GOT3 (cell line): ENCODE results near the gene ACSF2.

ENCODE experiments used
- DNase-seq: peaks from one replicate; lab custom pipeline; 2025; ENCODE audit warnings: mixed read lengths; lab: John Stamatoyannopoulos, UW

The ACSF2 gene

DNA sequence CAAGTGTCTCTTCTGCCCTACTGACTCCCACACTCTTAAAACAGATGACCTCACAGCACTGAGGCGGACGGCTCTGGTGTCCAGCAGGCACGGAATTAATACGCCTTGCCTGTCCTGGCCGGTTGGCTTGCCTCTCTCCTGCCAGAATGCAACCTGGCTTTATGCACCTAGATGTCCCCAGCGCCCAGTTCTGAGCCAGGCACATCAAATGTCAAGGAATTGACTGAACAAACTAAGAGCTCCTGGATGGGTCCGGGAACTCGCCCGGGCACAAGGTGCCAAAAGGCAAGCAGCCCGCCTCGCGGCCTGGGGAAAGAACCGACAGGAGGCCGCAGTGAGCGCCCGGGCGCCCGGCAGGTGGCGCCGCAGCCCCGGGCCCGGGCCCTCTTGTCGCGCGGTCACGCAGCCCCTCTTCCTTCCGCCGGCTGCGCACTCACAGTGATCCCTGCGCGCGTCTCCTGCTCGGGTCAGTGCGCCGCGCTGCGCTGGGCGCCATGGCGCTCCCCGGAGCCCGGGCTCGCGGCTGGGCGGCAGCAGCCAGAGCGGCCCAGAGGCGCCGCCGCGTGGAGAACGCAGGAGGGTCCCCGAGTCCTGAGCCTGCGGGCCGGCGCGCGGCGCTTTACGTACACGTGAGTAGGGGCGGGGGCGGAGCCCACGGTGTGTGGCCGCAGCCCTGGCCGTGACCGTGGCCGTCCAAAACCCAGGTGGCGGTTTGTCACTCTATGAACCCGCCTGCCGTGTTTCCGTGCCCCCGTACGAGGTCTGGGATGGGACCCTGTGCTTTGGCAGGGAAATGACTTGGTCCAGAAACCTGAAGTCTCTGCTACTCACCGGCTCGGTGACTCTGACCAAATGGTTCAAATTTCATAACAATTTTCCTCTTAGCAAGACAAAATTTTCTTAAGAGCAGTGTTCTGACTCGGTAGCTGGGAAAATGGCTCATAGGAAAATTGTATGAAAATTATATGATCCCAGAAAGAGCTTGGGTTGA, 52.7 kb downstream of the ACSF2 start, which contains the start of gene RSAD1:
Gene RSAD1, plus strand, starts transcription at position 470 of the 991 bp plus-strand sequence. Its CDS starts 25 bp downstream, at position 495.
- DNase-seq: peak; percentile 70

DNA sequence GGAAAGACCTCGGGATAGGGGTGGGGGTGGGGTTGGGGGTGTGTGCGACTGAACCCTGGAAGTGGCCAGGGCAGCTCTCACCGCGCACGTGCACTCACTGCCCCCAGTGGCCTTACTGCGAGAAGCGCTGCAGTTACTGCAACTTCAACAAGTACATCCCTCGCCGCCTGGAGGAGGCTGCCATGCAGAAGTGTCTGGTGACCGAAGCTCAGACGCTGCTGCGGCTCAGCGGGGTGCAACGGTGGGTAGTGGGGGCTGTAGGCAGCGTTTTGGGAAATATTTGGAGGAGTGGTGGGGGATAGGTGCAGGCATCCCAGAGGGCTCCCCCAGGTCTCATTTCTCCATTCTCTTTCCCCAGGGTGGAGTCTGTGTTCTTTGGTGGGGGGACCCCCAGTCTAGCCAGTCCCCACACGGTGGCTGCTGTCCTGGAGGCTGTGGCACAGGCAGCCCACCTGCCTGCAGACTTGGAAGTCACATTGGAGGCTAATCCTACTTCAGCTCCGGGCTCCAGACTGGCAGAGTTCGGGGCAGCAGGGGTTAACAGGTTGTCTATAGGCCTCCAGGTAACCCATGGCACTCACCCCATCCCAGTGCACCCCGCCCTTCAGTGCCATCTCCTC, 53.6 kb downstream of the ACSF2 start:
- DNase-seq: peak; percentile 30

DNA sequence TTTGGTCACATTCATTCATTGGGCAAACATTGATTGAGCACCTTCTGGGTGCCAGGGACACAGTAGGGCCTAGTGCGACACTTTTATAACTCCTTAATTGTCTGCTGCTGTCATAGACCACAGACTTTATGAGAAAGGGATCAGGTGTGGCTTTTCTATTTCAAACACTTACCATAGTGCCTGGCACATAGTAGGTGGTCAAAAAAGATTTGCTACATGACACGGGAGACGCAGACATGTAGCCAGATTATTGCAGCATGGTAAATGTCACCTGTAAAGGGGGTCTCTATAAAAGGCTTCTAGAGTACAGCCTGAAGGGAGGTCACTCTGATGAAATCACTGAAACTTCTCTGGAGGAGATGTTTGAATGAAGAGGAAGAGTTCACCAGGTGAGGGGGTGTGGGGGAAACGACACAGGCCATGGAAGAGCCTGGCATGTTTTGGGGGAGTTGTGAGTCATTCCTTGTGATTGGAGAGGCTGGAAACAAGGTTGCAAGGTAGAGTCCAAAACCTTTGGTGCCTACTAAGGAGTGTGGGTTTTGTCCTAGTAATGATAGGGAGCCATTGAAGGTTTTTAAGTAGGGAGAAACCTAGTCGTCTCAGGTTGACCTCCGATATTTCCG, 54.2 kb downstream of the ACSF2 start:
- DNase-seq: no peak

DNA sequence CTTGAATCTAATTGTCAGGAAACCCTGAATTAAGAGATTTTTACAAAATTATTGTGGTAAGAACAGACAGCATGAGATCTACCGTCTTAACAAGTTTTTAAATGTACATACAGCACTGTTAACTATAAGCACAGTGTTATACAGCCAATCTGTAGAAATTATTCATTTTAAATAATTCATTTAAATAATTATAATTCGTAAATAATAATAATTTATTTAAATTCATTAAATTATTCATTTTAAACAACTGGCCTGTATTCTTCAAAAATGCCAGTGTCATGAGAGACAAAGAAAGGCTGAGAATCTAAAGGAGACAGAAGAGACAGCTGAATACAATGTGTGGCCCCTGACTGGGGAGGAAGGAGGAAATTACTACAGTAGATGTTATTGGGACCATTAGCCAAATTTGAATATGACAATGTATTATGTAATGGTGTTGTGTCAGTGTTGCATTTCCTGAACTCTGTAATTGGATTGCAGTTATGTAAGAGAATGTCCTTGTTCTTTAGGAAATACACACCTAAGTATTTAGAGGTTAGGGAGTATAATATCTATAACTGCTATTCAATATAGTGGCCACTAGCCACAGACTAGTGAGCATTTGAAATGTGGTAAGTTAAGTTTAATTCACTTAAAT, 55.0 kb downstream of the ACSF2 start:
- DNase-seq: no peak

DNA sequence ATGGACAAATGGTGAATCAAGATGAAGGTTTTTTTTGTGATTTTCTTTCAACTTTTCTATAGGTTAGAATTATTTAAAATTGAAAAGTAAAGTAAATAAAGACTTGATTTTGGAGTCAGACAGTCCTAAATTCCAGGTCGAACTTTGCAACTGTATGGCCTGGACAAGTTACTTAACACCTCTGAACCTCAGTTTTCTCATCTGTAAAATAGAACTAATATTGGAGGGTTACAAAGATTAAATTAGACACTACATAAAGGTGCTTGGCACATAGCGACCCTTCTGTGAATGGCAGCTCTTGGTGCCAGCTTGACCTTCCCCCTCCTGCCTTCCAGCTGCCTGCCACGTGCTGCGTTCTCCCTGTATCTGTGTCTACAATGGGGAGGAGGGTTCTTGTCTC, 55.6 kb downstream of the ACSF2 start:
- no peak for DNase-seq

DNA sequence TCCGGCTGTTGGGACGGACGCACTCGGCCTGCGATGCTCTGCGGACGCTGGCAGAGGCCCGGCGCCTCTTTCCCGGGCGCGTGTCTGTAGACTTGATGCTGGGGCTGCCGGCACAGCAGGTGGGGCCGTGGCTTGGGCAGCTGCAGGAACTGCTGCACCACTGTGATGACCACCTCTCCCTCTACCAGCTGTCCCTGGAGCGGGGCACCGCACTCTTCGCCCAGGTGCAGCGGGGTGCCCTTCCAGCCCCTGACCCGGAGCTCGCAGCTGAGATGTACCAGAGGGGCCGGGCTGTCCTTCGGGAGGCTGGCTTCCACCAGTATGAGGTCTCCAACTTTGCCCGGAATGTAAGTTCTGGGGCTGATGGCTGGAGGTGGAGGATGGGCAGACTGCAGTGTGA, 56.1 kb downstream of the ACSF2 start:
- DNase-seq: no peak

DNA sequence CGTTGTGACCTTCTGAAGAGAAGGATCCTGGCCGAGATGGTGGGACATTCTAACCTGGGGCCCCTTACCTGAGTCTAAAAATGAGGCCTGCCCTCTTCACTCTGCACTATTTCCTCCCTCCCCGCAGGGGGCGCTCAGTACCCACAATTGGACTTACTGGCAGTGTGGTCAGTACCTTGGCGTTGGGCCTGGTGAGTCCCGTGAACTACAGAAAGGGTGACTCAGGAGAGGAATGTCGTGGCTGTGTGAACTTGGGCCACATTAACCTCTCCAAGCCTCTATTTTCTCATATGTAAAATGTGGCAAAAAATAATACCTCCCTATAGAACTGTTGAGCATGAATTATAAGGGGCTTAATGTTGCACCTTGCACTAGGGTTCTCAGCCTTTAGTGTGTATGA, 56.5 kb downstream of the ACSF2 start:
- peak; percentile 52 for DNase-seq

DNA sequence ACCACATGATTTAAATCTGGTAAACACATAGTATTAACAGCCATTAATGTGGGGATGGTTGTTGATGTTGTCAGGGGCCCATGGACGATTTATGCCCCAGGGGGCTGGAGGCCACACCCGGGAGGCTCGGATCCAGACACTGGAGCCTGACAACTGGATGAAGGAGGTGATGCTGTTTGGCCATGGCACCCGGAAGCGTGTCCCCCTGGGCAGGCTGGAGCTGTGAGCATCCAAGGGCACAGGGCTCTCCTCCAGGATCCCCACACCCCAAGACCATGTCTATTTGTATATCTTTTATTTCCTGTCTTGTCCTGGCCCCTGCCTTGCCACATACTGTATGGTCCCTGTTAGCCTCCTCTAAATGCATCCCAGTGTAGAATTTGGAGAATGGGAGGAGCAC, 57.2 kb downstream of the ACSF2 start:
- DNase-seq: no peak

DNA sequence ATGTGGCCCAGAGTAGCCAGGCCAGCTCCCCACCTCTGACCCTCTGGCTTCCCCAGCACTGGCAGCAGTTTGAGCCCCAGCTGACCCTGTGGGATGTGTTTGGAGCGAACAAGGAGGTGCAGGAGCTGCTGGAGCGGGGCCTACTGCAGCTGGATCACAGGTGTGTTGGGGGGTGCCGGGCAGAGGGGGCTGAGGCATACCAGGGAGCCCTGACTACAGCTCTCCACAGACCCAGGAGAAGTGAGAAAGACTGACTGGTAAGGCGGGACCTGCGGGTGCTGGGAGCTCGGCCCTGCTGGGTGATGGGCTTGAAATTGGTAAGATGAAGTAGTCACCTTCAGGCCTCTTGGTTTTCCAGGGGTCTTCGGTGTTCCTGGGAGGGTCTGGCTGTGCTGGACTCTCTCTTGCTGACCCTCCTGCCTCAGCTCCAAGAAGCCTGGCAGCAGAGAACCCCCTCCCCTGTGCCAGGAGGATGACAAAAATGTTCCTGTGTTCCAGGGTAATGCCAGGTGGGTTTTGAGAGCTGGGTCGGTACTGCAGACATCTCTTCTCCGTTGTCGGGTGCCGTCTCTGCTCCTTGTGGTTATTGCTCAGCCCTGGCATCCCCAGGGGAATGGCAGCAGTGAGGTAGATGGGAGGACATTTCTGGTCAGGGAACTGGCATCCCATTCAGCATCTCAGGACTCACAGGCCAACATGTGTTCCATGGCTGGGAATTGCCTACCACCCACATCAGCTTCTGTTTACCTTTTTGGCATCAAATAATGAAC, 58.6 kb downstream of the ACSF2 start:
- no peak for DNase-seq

DNA sequence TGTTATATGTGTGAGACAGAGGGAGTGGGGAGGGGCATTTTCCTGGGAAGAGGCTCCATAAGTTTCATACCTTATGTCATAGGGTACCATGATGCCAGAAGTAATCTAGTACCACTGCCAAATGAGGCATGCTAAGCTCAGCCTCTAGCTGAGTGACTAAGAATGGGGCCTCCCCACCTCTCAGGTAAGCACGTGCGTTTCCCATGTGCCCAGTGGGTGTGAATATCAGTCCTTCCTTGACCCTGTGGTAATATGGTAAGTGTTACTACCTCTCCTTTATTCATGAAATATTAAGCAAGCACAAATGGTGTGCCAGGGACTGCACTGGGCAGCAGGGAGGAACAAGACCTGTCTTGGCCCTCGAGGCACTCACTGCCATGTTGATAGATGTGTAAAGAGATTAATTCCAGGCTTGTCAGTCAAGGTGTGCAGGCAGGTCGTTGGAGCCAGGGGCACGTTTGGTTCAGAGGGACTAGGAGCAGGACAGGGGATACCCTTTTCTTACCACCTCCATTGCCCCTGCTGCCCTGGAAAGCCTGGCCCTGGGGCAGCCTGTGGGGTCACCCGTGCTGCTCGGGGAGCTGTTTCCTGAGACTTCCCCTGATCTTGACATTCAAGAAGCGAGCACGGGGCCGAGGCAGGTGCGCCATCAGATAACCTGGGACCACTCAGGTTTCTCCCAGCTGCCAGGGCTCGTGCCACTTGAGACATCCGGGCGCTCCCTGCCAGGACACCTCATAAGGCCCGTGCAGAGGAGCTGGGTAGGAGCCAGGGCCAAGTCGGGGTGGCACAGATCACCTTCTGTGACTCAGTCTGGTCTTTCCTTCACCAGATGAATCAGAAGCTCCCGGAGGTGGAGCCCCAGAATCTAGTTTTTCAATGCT, 61.4 kb downstream of the ACSF2 start:
- no peak for DNase-seq

DNA sequence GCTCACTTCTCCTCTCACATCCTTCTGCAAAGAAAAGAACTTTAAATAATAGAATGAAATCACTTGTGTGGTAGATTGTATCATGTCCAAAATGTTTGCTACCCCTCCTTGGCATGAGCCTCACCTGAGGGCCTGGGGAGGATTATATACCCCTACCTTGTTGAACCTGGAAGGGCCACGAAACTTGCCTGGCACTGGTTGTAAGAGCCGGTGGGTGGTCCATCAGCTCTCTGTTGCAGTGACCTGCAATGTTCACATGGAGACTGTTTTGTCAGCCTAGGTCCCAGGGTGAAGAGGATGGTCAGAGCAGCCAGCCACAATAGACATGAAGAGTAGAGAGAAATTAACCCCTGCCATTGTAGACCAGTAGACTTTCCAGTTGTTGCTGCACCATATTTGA, 62.9 kb downstream of the ACSF2 start:
- no peak for DNase-seq

DNA sequence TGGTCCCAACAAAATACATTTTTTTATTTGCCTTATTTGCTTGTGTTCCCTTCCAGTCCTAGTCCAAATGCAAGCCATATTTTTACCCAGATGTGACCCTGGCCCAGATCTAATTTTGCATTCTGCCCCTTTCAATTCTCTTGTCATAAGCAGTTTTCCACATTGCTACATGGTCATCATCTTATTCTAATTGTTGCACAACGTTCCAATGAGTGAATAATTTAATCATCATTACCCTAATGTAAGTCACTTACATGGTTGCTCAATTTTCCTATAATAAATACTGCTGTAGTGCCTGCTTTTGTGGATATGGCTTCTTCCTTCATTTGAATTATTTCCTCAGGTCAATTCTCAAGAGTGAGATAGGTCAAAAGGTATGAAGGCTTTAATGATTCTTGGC, 65.5 kb downstream of the ACSF2 start:
- no peak for DNase-seq

DNA sequence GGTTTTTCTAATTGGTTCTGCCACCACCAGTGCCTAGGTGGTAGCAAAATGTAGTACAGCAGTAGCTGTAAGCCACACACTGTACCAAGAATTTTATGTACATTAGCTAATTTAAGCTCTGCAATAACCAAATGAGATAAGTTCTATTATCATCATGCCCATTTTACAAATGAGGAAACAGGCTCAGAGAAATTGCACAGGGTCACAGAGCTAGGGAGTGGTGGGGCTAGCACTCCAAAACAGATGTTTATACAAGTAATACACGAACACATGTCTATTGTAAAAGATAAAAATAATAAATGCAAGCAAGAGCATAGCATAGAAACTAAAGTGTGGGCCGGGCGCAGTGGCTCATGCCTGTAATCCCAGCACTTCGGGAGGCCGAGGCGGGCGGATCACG, 66.2 kb downstream of the ACSF2 start:
- DNase-seq: no peak

DNA sequence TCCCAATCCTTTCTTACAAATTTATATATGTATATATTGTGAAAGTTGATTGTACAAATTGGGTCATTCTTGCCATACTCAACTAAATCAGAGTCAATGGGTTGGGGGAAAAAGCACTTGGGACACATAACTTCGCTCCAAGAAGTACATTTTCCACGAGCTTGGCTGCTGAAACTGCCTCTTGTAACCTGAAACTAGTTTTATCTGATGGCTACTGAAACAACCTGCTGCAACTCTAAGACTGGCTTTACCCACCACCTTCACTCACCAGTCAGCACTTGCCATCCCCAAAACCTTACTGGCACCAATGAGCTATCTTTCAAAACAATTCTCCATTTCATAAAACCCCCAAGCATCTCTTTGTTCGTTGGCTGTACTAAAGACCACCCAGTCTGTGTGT, 67.7 kb downstream of the ACSF2 start:
- no peak for DNase-seq

DNA sequence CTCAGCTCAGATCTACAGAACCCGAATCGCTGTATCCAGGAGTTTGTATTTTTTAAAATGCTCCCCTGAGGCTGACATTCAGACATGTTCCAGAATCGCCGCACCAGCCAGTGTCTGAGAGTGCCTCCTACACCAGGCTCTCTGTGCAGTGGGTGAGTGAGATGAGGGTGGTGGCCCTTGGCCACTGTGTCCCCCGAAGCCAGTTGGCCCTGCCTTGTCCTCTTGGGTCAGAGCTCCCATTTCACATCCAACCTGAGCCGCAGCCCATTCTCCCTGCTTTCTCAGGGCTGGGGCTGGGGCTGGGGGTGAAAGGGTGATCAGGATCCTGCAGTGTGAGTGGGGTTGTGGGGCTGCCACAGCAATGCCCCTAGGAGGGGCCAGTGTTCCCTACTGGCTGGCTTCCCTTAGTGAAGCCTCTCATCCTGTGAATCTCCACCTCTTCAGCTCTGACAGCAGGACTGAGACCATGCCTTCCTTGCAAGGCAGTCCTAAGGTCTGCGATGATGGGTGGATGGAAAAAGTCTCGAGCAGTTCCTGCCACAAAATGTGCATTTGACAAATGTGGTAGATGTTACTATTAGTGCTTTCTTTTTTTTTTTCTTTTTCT, 69.3 kb downstream of the ACSF2 start:
- no peak for DNase-seq

DNA sequence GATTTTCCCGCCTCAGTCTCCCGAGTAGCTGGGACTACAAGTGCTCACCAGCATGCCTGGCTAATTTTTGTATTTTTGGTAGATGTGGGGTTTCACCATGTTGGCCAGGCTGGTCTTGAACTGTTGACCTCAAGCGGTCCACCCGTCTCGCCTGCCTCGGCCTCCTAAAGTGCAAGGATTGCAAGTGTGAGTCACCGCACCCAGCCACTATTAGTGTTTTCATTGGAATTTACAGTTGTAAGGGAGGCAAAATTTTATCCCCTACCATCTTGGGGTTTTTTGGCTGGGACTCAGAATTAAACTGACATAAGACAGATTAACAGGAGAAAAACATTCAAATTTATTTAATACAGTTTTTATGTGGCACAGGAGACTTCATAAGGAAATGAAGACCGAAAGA, 69.9 kb downstream of the ACSF2 start:
- DNase-seq: no peak

DNA sequence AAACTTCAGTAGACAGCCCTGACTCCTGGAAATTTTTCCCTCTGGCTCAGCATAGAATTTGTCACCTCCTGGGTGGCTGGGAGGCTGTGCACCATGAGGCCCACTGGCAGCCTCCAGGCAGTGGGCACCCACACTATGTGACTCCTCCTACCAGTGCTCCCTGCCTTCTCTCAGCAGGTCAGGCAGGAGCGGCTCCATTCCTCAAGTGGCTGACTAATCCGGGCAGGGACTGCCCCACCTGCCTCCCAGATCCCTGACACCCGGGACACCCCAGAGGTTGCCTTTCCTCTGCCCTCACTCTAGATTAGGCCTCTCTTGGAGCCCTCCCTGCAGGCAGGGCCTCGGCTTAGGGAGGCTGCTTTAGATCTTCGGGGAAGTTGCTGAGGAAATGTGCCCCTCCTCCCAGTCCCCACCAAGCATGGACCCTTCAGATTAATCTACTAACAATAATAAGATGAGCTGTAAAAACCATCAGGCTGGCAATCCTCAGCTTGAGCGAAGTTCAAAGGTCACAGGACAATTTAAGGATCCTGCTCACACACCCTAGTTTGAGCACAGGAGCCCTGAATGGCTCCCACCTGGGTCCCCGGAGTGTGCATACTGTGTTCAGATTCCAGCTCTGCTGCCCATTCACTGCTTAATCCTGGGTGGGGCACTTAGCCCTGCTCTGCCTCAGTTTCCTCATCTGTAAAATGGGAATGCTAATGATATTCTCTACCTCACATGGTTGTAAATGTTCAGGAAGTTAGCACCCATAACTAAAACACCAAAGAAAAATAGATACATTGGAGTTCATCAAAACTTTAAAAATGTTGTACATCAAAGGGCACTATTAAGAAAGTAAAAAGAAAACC, 72.2 kb downstream of the ACSF2 start:
- no peak for DNase-seq

DNA sequence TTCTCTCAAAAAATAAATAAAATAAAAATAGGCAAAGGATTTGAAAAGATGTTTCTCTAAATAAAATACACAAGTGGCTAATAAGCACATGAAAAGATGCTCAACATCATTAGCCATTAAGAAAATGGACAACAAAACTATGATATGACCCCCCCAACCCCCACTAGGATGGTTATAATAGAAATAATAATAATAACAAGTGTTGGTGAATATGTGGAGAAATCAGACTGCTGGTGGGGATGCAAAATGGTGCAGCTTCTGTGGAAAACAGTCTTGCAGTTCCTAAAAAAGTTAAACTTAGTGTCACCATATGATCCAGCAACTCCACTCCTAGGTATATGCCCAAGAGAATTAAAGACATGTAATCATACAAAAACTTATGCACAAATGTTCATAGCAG, 73.3 kb downstream of the ACSF2 start:
- DNase-seq: no peak

DNA sequence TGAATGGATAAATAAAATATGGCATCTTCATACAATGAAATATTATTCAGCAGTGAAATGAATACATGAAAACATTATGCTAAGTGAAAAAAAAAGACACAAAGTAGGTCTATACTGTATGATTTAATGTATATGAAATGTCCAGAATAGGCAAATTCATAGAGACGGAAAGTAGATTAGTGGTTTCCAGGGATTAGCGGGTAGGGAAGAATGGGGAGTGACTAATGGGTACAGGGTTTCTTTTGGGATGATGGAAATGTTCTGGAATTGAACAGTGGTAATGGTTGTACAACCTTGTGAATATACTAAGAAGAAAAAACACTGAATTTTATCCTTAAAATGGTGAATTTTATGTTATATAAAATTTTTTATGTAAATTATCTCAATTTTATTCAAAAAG, 73.7 kb downstream of the ACSF2 start:
- DNase-seq: no peak
